ENCODE results near the gene GSTT2B.
"Not testable (repeated sequence)": the region's sequence is repeated elsewhere in the genome, so short reads cannot be mapped to it uniquely, and the experiment has no call there.

DNA sequence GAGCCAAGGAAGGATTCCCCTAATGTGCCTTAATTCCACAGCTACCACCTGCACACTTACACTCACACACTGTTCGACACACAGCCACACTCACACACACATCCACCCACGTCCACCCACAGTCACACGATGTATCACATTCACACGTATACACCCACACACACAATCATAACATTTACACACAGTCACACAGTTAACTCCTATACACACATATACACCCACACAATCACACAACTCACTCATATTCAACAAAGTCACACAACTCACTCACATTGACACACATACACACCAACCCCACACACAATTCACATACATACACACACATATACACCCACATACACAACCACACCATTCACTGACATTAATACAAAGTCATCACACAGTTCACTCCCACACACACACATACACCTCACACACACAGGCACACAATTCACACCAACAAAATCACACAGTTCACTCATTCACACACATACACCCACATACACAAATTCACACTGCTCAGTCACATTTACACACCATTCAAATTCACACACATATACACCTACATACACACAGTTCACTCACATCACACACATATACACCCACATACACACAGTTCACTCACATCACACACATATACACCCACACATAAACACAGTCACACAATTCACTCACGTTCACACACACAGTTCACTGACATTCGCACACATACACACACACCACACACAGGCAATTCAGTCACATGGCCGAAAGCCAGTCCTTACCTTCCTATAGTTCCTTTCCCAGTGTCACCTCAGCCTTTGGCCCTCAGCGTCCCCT, 6.6 kb downstream of the GSTT2B start:
- TF ChIP-seq, protein P1, sequence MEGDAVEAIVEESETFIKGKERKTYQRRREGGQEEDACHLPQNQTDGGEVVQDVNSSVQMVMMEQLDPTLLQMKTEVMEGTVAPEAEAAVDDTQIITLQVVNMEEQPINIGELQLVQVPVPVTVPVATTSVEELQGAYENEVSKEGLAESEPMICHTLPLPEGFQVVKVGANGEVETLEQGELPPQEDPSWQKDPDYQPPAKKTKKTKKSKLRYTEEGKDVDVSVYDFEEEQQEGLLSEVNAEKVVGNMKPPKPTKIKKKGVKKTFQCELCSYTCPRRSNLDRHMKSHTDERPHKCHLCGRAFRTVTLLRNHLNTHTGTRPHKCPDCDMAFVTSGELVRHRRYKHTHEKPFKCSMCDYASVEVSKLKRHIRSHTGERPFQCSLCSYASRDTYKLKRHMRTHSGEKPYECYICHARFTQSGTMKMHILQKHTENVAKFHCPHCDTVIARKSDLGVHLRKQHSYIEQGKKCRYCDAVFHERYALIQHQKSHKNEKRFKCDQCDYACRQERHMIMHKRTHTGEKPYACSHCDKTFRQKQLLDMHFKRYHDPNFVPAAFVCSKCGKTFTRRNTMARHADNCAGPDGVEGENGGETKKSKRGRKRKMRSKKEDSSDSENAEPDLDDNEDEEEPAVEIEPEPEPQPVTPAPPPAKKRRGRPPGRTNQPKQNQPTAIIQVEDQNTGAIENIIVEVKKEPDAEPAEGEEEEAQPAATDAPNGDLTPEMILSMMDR (IDR thresholded peaks at IDR 0.05): not testable (repeated sequence)
- TF ChIP-seq POLR2A (IDR thresholded peaks at IDR 0.05): not testable (repeated sequence)
